HCT116 (cell line): ENCODE measurements around the gene WNT8B. TPM values are rescaled to one million over a fixed set of nuclear protein-coding genes. Genes with fewer than 3 reads are reported as not detected.
A peak's percentile ranks its signal among the peaks of the same experiment; 100 is the strongest.

Experiments
- EGR1 ChIP-seq: IDR thresholded peaks from 2 replicates; pipeline ENCODE4 v1.6.1; 2012; ENCODE audit warnings: low read depth
- ELF1 ChIP-seq: IDR thresholded peaks from 2 replicates; pipeline ENCODE4 v1.6.1; 2012; ENCODE audit warnings: low read depth, borderline replicate concordance
- MAX ChIP-seq: IDR thresholded peaks from 2 replicates; pipeline ENCODE4 v1.6.1; 2012
- POLR2A ChIP-seq: IDR thresholded peaks from 2 replicates; pipeline ENCODE4 v1.7.0; 2011; ENCODE audit warnings: borderline replicate concordance; ENCODE audit not compliant: insufficient read depth, insufficient read length; ENCODE audit errors: extremely low read depth
- RAD21 ChIP-seq: IDR thresholded peaks from 2 replicates; pipeline ENCODE4 v1.6.1; 2012; ENCODE audit warnings: low read depth, mild to moderate bottlenecking
- ZNF274 ChIP-seq: fragments of 200-500 bp; sonication (Bioruptor generic); IDR thresholded peaks from 2 replicates; pipeline ENCODE4 v1.6.1; 2014; ENCODE audit warnings: mild to moderate bottlenecking, low read depth, low read length, inconsistent platforms
- total RNA-seq: library from RNA; stranded (reverse); gene quantifications from one replicate; pipeline ENCODE4 v1.2.1, GENCODE V29; 2021; ENCODE audit not compliant: unreplicated experiment
- TF ChIP-seq, protein P1 (sequence below), 3 experiments: fragments of 200-600 bp in 1 of 3; sonication (generic) in 1 of 3; IDR thresholded peaks in 2 of 3; conservative IDR thresholded peaks in 1 of 3; 2 replicates each; pipeline ENCODE4 v1.5.1; 2012 to 2017; ENCODE audit warnings: low read depth in 2 of 3, low read length in 2 of 3, antibody characterized with exemption in 1 of 3, borderline replicate concordance in 1 of 3, control low read depth in 1 of 3, mild to moderate bottlenecking in 1 of 3, mixed read lengths in 1 of 3, mixed run types in 1 of 3, moderate library complexity in 1 of 3; ENCODE audit not compliant: insufficient read depth in 1 of 3
- TF ChIP-seq, protein P2 (sequence below): IDR thresholded peaks from 2 replicates; pipeline ENCODE4 v1.6.1; 2012
- TF ChIP-seq, protein P3 (sequence below): IDR thresholded peaks from 2 replicates; pipeline ENCODE4 v1.6.1; 2011; ENCODE audit warnings: mild to moderate bottlenecking, low read length, moderate library complexity; ENCODE audit not compliant: insufficient replicate concordance; ENCODE audit errors: extremely low read depth

Gene WNT8B
- total RNA-seq, 1 experiment from 2014 or later = not detected

DNA sequence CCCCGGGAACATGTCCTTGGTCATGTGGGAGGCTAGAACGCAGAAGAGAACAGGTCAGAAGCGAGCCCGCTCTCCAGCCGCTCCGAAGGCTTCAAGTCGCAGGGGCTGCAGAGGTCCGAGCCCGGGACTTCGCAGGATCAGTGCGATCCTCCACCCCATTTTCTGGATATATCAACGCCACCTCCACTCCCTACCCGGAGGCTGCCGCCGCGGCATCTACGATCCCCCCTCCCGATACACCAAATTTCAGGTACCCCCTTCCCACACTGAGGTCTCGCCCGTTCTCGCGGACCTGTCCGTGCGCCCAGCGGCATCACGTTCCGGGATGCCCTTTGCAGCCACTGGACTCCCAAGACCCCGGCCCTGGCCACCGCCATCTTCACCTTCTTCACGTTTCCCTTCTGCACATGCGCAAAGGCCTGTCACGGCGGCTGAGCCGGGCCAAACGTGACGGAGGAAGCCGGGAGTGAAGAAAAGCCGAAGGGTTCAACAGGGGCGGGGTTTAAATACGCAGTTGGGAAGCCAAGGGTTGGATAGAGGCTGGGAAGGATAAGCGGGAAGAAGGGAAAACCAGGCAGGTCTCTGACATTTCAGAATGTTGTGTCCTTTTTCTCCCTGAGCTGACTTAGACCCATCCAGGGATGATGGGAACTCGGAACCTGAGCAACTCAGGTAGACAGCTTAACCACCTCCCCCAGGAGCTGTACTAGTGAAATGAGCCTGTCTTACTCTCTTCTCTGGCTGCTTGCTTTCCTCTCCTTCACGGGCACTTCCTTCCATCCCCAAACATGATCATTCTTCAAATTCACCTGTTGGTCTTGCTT, 66.9 kb downstream of the WNT8B start, which contains the start of gene NDUFB8 (continued):
- TF ChIP-seq, protein P1, sequence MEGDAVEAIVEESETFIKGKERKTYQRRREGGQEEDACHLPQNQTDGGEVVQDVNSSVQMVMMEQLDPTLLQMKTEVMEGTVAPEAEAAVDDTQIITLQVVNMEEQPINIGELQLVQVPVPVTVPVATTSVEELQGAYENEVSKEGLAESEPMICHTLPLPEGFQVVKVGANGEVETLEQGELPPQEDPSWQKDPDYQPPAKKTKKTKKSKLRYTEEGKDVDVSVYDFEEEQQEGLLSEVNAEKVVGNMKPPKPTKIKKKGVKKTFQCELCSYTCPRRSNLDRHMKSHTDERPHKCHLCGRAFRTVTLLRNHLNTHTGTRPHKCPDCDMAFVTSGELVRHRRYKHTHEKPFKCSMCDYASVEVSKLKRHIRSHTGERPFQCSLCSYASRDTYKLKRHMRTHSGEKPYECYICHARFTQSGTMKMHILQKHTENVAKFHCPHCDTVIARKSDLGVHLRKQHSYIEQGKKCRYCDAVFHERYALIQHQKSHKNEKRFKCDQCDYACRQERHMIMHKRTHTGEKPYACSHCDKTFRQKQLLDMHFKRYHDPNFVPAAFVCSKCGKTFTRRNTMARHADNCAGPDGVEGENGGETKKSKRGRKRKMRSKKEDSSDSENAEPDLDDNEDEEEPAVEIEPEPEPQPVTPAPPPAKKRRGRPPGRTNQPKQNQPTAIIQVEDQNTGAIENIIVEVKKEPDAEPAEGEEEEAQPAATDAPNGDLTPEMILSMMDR (IDR thresholded peaks at IDR 0.05 in 2 of 3, conservative IDR thresholded peaks at IDR 0.05 in 1 of 3; ENCODE audit: borderline replicate concordance in 1 of 3, insufficient read depth in 1 of 3, low read depth in 2 of 3, low read length in 2 of 3) = no peak
- TF ChIP-seq ZNF274 = no peak
- TF ChIP-seq MAX = peak; percentile 70; the same call in 1 of the 2 replicates
- no peak for TF ChIP-seq RAD21
- TF ChIP-seq, protein P2, sequence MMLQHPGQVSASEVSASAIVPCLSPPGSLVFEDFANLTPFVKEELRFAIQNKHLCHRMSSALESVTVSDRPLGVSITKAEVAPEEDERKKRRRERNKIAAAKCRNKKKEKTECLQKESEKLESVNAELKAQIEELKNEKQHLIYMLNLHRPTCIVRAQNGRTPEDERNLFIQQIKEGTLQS = no peak
- TF ChIP-seq, protein P3, sequence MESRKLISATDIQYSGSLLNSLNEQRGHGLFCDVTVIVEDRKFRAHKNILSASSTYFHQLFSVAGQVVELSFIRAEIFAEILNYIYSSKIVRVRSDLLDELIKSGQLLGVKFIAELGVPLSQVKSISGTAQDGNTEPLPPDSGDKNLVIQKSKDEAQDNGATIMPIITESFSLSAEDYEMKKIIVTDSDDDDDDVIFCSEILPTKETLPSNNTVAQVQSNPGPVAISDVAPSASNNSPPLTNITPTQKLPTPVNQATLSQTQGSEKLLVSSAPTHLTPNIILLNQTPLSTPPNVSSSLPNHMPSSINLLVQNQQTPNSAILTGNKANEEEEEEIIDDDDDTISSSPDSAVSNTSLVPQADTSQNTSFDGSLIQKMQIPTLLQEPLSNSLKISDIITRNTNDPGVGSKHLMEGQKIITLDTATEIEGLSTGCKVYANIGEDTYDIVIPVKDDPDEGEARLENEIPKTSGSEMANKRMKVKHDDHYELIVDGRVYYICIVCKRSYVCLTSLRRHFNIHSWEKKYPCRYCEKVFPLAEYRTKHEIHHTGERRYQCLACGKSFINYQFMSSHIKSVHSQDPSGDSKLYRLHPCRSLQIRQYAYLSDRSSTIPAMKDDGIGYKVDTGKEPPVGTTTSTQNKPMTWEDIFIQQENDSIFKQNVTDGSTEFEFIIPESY = peak; percentile 82
- TF ChIP-seq ELF1 = no peak; the same call in 1 of the 2 replicates
- no peak for TF ChIP-seq EGR1
- TF ChIP-seq POLR2A = peak; percentile 91
